ENCODE data around the gene MYL6.

- TF ChIP-seq FOXP4 (CRISPR knock-in tag; IDR thresholded peaks at IDR 0.05; ENCODE audit: borderline replicate concordance), result no peak
- no peak for TF ChIP-seq ETV1 (tag; conservative IDR thresholded peaks at IDR 0.05; ENCODE audit: low read depth)
- TF ChIP-seq KDM1A (IDR thresholded peaks at IDR 0.05), result no peak
- no peak for TF ChIP-seq SP2 (IDR thresholded peaks at IDR 0.05; ENCODE audit: extremely low read depth, low read depth, low read length, poor library complexity, severe bottlenecking)
Measured at GRCh38 chr12:56121204-56121870, 36.8 kb upstream of the MYL6 start.

Measured in K562 (cell line).